ENCODE measurements around the gene SCRG1.

Gene SCRG1

DNA sequence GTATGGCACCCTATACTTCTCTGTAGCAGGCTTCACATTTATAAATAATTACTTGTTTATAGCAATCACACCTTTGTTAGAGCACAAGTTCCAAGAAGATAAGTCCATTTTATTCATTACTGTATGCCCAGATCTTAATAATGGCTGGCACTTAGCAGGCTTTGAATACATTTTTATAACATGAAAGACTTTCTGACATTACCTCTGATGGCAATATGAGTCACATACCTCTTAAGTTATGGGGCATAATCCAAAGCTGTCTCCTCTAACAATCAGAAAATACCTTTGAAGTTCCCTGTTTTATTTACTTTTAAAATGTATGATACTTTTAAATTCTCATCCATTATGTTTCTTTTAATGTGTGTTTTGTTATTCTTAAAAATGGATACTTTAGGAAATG is 12.2 kb downstream of the SCRG1 start:
- H3K4me1 ChIP-seq (ENCODE audit: control insufficient read depth in 2 of 2, insufficient read depth in 2 of 2, low read length in 2 of 2), result no peaks in the 10 kb centered on the region
- H3K27ac ChIP-seq (ENCODE audit: low read depth in 2 of 2, low read length in 2 of 2), result no peak overlapping the region
- H3K4me3 ChIP-seq (ENCODE audit: low read length in 2 of 2), result no peak overlapping the region
- H3K9ac ChIP-seq (ENCODE audit: low read depth in 1 of 2, low read length in 2 of 2), result no peak overlapping the region
- H3K27me3 ChIP-seq (ENCODE audit: control insufficient read depth in 2 of 2, insufficient read depth in 2 of 2, low read length in 2 of 2), result no peaks in the 10 kb centered on the region
- no peaks in the 10 kb centered on the region for H3K36me3 ChIP-seq (ENCODE audit: control insufficient read depth in 2 of 2, insufficient read depth in 2 of 2, low read length in 2 of 2)
- H3K9me3 ChIP-seq (ENCODE audit: control insufficient read depth in 2 of 2, low read length in 2 of 2), result no peaks in the 10 kb centered on the region

DNA sequence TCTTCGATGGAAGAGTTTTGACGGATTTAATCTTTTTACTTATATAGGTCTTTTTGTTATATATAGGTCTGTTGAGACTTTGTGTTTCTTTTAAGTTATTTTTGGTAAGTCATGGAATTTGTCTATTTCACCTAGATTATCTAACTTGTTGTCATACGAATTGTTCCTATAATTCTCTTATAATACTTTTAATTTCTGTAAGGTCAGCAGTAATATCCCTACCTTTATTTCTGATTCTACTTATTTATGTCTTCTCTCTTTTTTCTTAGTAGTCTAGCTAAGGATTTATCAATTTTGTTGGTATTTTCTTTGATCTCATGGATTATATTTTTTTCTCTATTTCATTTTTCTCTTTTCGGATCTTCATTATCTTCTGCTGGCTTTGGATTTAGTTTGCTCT is 16.6 kb downstream of the SCRG1 start:
- H3K4me1 ChIP-seq (ENCODE audit: control insufficient read depth in 2 of 2, insufficient read depth in 2 of 2, low read length in 2 of 2), result no peaks in the 10 kb centered on the region
- no peaks in the 10 kb centered on the region for H3K27me3 ChIP-seq (ENCODE audit: control insufficient read depth in 2 of 2, insufficient read depth in 2 of 2, low read length in 2 of 2)
- H3K36me3 ChIP-seq (ENCODE audit: control insufficient read depth in 2 of 2, insufficient read depth in 2 of 2, low read length in 2 of 2), result peaks cover 0 to 3% of the 10 kb centered on the region in 2 donors
- no peaks in the 10 kb centered on the region for H3K9me3 ChIP-seq (ENCODE audit: control insufficient read depth in 2 of 2, low read length in 2 of 2)
- no peak overlapping the region for H3K4me3 ChIP-seq (ENCODE audit: low read length in 2 of 2)
- no peak overlapping the region for H3K27ac ChIP-seq (ENCODE audit: low read depth in 2 of 2, low read length in 2 of 2)
- H3K9ac ChIP-seq (ENCODE audit: low read depth in 1 of 2, low read length in 2 of 2), result no peak overlapping the region

DNA sequence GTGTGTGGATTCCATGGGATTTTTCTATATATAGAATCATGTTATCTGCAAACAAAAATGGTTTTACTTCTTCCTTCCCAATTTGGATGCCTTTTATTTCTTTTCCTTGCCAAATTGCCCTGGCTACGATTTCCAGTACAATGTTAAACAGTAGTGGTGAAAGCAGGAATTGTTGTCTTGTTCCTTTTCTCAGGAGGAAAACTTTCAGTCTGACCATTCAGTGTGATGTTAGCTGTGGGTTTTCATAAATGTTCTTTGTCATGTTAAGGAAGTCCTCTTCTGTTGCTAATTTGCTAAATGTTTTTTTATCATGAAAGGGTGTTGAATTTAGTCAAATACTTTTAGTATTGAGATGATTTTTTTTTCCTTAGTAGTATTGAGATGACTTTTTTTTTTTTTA is 17.3 kb downstream of the SCRG1 start:
- no peaks in the 10 kb centered on the region for H3K4me1 ChIP-seq (ENCODE audit: control insufficient read depth in 2 of 2, insufficient read depth in 2 of 2, low read length in 2 of 2)
- H3K4me3 ChIP-seq (ENCODE audit: low read length in 2 of 2), result no peak overlapping the region
- H3K9ac ChIP-seq (ENCODE audit: low read depth in 1 of 2, low read length in 2 of 2), result no peak overlapping the region
- H3K9me3 ChIP-seq (ENCODE audit: control insufficient read depth in 2 of 2, low read length in 2 of 2), result no peaks in the 10 kb centered on the region
- H3K27me3 ChIP-seq (ENCODE audit: control insufficient read depth in 2 of 2, insufficient read depth in 2 of 2, low read length in 2 of 2), result no peaks in the 10 kb centered on the region
- H3K36me3 ChIP-seq (ENCODE audit: control insufficient read depth in 2 of 2, insufficient read depth in 2 of 2, low read length in 2 of 2), result peaks cover 0 to 3% of the 10 kb centered on the region in 2 donors
- H3K27ac ChIP-seq (ENCODE audit: low read depth in 2 of 2, low read length in 2 of 2), result no peak overlapping the region

DNA sequence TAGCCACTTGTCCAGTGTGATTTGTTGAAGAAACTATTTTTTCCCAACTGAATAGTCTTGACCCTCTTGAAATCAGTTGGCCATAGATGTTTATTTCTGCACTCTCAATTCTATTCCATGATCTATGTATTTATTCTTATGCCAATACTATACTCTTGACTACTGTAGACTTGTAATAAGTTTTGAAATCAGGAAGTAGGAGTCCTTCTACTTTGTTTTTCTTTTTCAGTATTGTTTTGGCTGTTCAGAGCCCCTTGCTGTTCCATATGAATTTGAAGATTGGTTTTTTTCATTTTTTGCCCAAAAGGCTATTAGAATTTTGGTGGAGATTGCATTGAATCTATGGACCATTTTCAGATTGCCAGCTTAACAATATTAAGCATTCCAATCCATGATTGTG is 17.9 kb downstream of the SCRG1 start:
- no peaks in the 10 kb centered on the region for H3K27me3 ChIP-seq (ENCODE audit: control insufficient read depth in 2 of 2, insufficient read depth in 2 of 2, low read length in 2 of 2)
- H3K9ac ChIP-seq (ENCODE audit: low read depth in 1 of 2, low read length in 2 of 2), result no peak overlapping the region
- H3K36me3 ChIP-seq (ENCODE audit: control insufficient read depth in 2 of 2, insufficient read depth in 2 of 2, low read length in 2 of 2), result peaks cover 0 to 3% of the 10 kb centered on the region in 2 donors
- H3K4me3 ChIP-seq (ENCODE audit: low read length in 2 of 2), result no peak overlapping the region
- no peak overlapping the region for H3K27ac ChIP-seq (ENCODE audit: low read depth in 2 of 2, low read length in 2 of 2)
- no peaks in the 10 kb centered on the region for H3K4me1 ChIP-seq (ENCODE audit: control insufficient read depth in 2 of 2, insufficient read depth in 2 of 2, low read length in 2 of 2)
- H3K9me3 ChIP-seq (ENCODE audit: control insufficient read depth in 2 of 2, low read length in 2 of 2), result no peaks in the 10 kb centered on the region

DNA sequence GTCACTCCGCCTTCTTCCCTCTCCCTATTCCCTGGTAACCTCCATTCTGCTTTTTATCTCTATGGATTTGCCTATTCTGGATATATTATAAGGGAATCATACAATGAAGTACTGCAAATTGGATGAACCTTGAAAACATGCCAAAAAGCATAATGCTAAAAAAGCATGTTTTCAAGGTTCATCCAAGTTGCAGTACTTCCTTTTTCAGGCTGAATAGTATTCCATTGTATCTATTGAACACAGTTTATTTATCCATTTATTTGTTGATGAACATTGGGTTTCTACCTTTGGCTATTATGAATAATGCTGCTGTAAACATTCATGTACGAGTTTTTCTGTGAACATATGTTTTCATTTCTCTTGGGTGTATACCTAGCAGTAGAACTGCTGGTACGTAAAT is 19.0 kb downstream of the SCRG1 start:
- H3K9me3 ChIP-seq (ENCODE audit: control insufficient read depth in 2 of 2, low read length in 2 of 2), result no peaks in the 10 kb centered on the region
- H3K4me3 ChIP-seq (ENCODE audit: low read length in 2 of 2), result no peak overlapping the region
- H3K36me3 ChIP-seq (ENCODE audit: control insufficient read depth in 2 of 2, insufficient read depth in 2 of 2, low read length in 2 of 2), result peaks cover 0 to 3% of the 10 kb centered on the region in 2 donors
- H3K27ac ChIP-seq (ENCODE audit: low read depth in 2 of 2, low read length in 2 of 2), result no peak overlapping the region
- no peak overlapping the region for H3K9ac ChIP-seq (ENCODE audit: low read depth in 1 of 2, low read length in 2 of 2)
- H3K4me1 ChIP-seq (ENCODE audit: control insufficient read depth in 2 of 2, insufficient read depth in 2 of 2, low read length in 2 of 2), result no peaks in the 10 kb centered on the region
- no peaks in the 10 kb centered on the region for H3K27me3 ChIP-seq (ENCODE audit: control insufficient read depth in 2 of 2, insufficient read depth in 2 of 2, low read length in 2 of 2)

DNA sequence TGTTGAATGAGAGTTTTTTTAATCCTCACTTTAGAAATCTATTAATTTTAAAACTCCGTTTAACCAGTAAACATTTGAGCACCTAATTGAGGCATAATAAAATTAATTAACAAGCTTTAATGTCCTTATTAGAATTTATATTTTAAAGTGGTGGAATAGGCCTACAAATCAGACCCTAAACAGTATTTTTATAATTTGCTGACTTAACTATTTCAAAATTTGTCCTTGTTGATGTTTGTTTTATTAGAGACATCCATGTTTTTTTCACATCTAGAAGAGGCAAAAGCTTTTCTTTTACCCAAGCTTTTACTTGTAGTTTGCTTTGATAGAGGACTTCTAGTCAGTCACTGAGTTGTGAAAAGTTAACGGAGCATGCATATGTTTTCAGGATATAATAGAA is 24.3 kb downstream of the SCRG1 start:
- H3K36me3 ChIP-seq (ENCODE audit: control insufficient read depth in 2 of 2, insufficient read depth in 2 of 2, low read length in 2 of 2), result peaks cover 0 to 3% of the 10 kb centered on the region in 2 donors
- no peaks in the 10 kb centered on the region for H3K27me3 ChIP-seq (ENCODE audit: control insufficient read depth in 2 of 2, insufficient read depth in 2 of 2, low read length in 2 of 2)
- H3K9ac ChIP-seq (ENCODE audit: low read depth in 1 of 2, low read length in 2 of 2), result no peak overlapping the region
- H3K4me3 ChIP-seq (ENCODE audit: low read length in 2 of 2), result no peak overlapping the region
- no peak overlapping the region for H3K27ac ChIP-seq (ENCODE audit: low read depth in 2 of 2, low read length in 2 of 2)
- H3K9me3 ChIP-seq (ENCODE audit: control insufficient read depth in 2 of 2, low read length in 2 of 2), result no peaks in the 10 kb centered on the region
- H3K4me1 ChIP-seq (ENCODE audit: control insufficient read depth in 2 of 2, insufficient read depth in 2 of 2, low read length in 2 of 2), result peaks cover 6 to 7% of the 10 kb centered on the region in 2 donors

DNA sequence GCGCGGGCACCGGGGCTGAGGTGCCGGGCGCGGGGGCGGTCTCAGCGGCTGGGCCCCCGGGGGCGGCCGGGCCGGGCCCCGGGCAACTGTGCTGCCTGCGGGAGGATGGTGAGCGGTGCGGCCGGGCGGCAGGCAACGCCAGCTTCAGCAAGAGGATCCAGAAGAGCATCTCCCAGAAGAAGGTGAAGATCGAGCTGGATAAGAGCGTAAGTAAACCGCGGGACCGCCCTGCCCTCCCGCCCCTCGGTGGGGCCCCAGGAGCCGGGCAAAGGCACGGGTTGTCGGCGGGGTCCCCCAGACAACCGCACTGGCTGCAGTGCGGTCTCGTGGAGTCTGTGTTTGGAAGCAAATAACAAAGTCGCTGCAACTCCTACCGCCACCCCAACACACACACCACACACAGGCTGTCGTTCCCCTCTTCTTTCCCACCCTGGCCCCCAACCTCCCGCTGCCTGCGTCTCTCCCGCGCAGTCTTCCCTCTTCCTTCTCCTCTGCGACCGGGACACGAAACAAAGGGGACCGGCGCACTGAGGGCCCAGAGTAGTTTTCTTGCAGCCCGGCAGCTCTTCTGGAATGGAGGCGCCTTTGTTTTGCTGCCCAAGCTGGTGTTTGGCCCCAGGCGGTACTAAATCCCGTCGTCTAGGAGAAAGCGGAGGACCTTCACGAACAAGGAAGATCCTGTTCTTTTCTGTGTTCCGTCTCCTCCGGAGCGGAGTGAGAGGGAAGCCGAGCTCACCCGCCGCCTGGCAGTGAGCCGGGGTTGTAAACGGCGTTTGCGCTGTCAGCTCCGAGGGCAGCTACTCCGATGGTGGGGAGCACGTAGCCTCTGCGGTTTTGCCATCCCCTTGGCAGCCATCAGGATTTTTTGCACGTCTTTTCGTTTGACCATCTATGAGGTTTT is 27.4 kb downstream of the SCRG1 start:
- H3K9ac ChIP-seq (ENCODE audit: low read depth in 1 of 2, low read length in 2 of 2), result peak overlapping the region; percentile 52 to 87
- no peaks in the 10 kb centered on the region for H3K36me3 ChIP-seq (ENCODE audit: control insufficient read depth in 2 of 2, insufficient read depth in 2 of 2, low read length in 2 of 2)
- peak overlapping the region; percentile 96 to 99 for H3K4me3 ChIP-seq (ENCODE audit: low read length in 2 of 2)
- peaks cover 6 to 7% of the 10 kb centered on the region in 2 donors for H3K4me1 ChIP-seq (ENCODE audit: control insufficient read depth in 2 of 2, insufficient read depth in 2 of 2, low read length in 2 of 2)
- H3K27me3 ChIP-seq (ENCODE audit: control insufficient read depth in 2 of 2, insufficient read depth in 2 of 2, low read length in 2 of 2), result no peaks in the 10 kb centered on the region
- peak overlapping the region; percentile 84 to 90 for H3K27ac ChIP-seq (ENCODE audit: low read depth in 2 of 2, low read length in 2 of 2)
- no peaks in the 10 kb centered on the region for H3K9me3 ChIP-seq (ENCODE audit: control insufficient read depth in 2 of 2, low read length in 2 of 2)

DNA sequence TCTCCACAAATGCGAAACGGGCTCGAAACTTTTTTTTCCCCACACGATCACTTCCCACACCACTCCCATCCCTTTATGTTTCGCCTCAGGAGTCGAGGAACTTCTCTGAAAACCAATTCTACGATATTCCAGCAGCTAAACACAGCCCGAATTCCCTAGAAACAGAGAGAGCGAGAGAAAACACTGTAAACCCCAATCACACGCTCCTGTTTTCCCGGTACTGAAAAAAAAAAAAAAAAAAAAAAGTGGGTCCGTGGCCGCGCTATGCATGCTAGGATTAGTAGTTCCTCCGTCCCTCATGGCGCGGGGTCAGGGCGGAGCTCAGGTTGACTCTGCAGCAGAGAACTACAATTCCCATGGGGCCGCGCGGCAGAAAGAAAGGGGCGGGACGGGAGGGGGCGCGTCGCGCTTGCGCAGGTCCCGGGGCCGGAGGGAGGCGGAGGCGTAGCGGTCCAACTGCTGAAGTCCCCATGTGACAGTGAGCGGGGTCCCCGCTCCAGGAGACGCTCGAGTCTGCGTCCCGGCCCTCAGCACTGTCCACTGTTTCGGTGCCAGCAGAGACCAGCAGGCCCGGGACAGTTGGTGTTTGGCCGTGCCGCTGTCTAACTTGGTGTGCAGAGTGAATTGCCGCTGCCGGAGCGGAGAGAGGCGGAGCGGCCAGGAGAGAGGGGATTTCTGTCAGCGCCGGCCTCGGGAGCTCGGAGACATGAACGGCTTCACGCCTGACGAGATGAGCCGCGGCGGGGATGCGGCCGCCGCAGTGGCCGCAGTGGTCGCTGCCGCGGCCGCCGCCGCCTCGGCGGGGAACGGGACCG is 28.2 kb downstream of the SCRG1 start, which contains the start of gene SAP30:
SAP30 (plus strand) TSS at position 478 of the 815 bp plus-strand sequence; CDS start at position 707, 229 bp downstream.
- Histone ChIP-seq H3K4me1 (ENCODE audit: control insufficient read depth in 2 of 2, insufficient read depth in 2 of 2, low read length in 2 of 2) (peaks cover 6 to 7% of the 10 kb centered on the region in 2 donors), H3K27me3 (ENCODE audit: control insufficient read depth in 2 of 2, insufficient read depth in 2 of 2, low read length in 2 of 2) (no peaks in the 10 kb centered on the region), H3K9me3 (ENCODE audit: control insufficient read depth in 2 of 2, low read length in 2 of 2) (no peaks in the 10 kb centered on the region), H3K27ac (ENCODE audit: low read depth in 2 of 2, low read length in 2 of 2) (peak within 1 kb of the TSS; percentile 97 to 98), H3K9ac (ENCODE audit: low read depth in 1 of 2, low read length in 2 of 2) (peak within 1 kb of the TSS; percentile 87 to 96), H3K4me3 (ENCODE audit: low read length in 2 of 2) (peak within 1 kb of the TSS; percentile 96 to 99), H3K36me3 (ENCODE audit: control insufficient read depth in 2 of 2, insufficient read depth in 2 of 2, low read length in 2 of 2) (no peaks in the 10 kb centered on the region)

DNA sequence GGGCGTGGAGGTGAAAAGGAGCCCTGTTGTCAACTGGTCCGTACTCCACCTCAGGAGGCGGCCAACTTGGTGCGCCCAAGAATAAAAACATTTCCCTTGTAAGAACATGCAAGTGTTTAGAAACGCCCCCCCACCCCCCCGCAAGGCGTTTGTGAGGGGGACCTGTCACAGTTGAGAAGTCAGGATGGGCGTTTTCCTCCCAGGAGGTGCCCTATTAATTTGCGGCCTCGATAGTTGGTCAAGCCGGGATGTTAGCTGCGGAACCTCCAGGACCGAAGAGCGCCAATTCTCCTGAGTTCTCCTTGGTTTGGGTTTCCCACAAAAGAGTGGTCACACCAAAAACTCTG is 28.8 kb downstream of the SCRG1 start:
- peak overlapping the region; percentile 87 to 96 for H3K9ac ChIP-seq (ENCODE audit: low read depth in 1 of 2, low read length in 2 of 2)
- H3K4me1 ChIP-seq (ENCODE audit: control insufficient read depth in 2 of 2, insufficient read depth in 2 of 2, low read length in 2 of 2), result peaks cover 6 to 9% of the 10 kb centered on the region in 2 donors
- no peaks in the 10 kb centered on the region for H3K9me3 ChIP-seq (ENCODE audit: control insufficient read depth in 2 of 2, low read length in 2 of 2)
- H3K27me3 ChIP-seq (ENCODE audit: control insufficient read depth in 2 of 2, insufficient read depth in 2 of 2, low read length in 2 of 2), result no peaks in the 10 kb centered on the region
- H3K4me3 ChIP-seq (ENCODE audit: low read length in 2 of 2), result peak overlapping the region; percentile 96 to 99
- no peaks in the 10 kb centered on the region for H3K36me3 ChIP-seq (ENCODE audit: control insufficient read depth in 2 of 2, insufficient read depth in 2 of 2, low read length in 2 of 2)
- H3K27ac ChIP-seq (ENCODE audit: low read depth in 2 of 2, low read length in 2 of 2), result peak overlapping the region; percentile 97 to 98

DNA sequence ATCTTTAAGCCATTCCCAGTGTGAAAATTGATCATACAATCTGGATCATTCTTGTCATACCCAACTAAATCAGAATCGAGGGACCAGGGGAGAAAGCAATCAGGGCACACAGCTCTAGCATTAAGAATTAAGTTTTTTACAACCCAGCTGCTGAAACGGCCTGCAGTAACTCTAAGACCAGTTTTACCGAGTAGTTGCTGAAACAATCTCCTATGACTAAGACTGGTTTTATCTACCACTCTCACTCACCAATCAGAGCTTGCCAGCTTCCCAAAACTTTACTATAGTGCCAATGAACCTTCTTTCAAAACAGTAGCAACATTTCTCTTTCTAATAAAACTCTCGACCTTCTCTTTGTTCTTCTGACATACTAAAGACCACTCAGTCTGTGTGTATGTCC is 31.0 kb downstream of the SCRG1 start:
- H3K9ac ChIP-seq (ENCODE audit: low read depth in 1 of 2, low read length in 2 of 2), result no peak overlapping the region
- no peak overlapping the region for H3K27ac ChIP-seq (ENCODE audit: low read depth in 2 of 2, low read length in 2 of 2)
- no peaks in the 10 kb centered on the region for H3K9me3 ChIP-seq (ENCODE audit: control insufficient read depth in 2 of 2, low read length in 2 of 2)
- H3K4me3 ChIP-seq (ENCODE audit: low read length in 2 of 2), result no peak overlapping the region
- H3K4me1 ChIP-seq (ENCODE audit: control insufficient read depth in 2 of 2, insufficient read depth in 2 of 2, low read length in 2 of 2), result peaks cover 5 to 7% of the 10 kb centered on the region in 2 donors
- H3K36me3 ChIP-seq (ENCODE audit: control insufficient read depth in 2 of 2, insufficient read depth in 2 of 2, low read length in 2 of 2), result no peaks in the 10 kb centered on the region
- no peaks in the 10 kb centered on the region for H3K27me3 ChIP-seq (ENCODE audit: control insufficient read depth in 2 of 2, insufficient read depth in 2 of 2, low read length in 2 of 2)

Data from mucosa of rectum (tissue), 2 donors.